Activated CD4-positive, alpha-beta T cell treated with anti-CD3 and anti-CD28 coated beads, Interleukin-2, amount 50 U/mL, for 48 hours (primary cell): Measurements from ENCODE around the gene WDFY2.
"Not testable (repeated sequence)": the region's sequence is repeated elsewhere in the genome, so short reads cannot be mapped to it uniquely, and the experiment has no call there.

ENCODE experiments used
- DNase-seq, 2 experiments: peaks; one replicate each; pipeline ENCODE4 v3.0.0-alpha.2; 2020

The WDFY2 gene

DNA sequence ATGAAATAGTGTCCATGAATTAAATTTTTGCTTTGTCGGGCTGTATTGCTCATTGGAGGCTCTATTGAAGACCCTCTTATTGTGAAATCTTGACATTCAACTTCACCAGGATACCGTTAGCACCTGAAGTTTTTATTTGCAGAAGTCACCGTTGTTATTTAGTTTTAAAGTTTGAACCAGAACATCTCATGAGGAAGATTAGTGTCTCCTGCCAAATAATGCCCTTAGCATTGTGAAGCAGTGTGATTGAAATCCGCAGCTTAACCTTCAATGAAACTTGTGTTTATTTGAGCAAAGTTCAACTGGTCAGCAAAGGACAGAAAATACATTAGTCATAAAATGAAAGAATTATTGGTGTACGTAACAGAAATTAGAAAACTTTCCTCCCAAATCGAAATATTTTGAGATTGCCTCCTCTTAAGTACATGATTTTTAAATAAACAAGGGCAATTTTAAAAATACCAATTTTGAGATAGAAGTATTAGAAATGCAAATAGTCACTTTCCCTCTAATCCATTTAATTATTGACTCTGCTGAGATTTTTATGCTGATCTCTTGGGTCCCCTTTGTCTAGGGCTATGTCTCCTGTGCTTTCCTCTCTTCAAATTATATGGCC, 84.4 kb downstream of the WDFY2 start:
- no peak for DNase-seq

DNA sequence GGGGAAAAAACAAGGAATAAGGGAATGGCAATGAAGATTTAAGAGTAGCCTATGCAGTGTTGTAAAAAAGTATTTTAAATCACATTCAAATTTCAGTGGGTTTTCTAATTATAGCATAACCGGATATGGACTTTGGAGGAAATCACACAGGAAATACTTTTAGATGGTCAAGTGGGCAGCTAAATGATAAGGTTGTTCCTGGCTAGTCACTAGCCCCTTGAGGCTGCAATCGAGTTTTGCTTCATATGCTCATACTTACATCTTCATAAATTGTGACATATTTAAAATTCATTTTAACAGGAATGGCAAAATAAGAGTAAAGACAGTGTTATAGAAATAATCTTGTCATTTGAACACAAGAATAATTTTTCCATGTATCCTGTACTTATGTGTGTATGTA, 88.9 kb downstream of the WDFY2 start:
- no peak for DNase-seq

DNA sequence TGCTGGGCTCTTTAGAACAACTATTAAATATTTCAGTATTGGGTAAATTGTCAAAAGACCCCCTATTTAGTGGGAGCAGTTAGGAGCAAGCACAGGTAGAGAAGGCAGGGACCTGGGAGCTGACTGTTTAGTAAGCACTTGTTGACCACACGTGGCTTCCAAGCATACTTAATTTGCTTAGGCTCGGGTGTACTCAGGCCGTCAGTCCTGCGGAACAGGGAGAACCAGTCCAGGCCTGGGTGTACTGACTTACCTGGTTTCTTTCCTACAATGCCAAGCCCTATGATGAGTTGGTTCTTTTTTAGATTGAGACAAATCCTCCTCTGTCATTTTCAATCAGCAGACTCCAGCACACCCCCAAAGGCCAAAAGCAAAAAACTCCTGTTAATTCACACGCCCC, 90.0 kb downstream of the WDFY2 start:
- no peak for DNase-seq

DNA sequence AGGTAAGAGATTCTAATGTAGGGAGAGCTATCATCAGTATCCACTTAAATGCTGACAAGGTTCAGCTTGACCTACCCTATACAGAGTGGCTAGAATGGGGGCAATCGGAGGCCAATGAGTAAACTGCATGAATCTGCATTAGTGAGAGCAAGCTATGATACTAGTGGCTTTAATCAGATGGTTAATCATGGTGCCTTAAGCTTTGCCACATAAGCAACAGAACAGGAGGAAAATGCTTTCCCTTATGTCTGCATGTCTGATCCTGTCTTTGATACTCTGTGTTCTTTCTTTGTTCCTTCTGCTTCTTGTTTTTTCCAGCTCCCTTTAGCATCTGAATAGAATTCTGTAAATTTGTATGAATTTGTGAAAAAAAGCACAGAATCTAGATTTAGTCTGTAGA, 91.1 kb downstream of the WDFY2 start:
- DNase-seq, result no peak

DNA sequence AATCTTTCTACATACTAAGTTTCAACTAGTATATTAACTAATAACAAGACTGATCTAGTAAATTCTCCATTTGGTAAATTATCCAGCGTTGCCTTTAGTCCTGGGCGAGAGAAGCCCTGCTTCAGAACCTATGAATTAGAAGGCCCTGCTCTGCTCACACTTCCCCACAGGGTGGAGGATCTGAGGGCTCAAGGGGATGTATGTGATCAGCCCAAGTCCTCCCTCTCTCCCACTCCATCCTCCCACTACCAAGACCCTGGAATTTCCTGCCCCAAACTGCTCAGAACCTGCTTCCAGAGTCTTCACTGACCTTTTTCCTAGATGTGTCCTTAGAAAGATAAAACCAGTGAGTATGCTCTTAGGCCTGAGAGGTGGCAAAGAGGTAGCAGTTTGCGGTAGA, 91.6 kb downstream of the WDFY2 start:
- DNase-seq, result no peak

DNA sequence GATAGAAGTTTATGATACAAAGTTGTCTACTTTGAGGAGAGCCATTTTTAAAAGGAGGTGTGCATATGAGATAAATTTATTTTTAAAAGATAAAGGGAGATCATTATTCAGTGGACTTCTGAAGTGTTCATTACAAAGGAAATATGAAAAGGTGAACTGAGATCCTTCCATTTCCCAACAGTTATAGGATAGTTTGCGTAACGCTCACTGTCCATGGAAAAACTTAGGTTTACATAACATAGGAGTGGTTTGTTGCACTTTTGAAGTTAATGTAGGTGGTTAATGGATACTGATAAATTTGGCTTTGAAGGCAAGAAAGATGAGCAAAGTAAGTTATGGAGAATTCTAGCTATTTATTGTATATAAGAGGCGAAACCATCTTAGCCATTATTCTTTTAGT, 92.5 kb downstream of the WDFY2 start:
- DNase-seq, result no peak

DNA sequence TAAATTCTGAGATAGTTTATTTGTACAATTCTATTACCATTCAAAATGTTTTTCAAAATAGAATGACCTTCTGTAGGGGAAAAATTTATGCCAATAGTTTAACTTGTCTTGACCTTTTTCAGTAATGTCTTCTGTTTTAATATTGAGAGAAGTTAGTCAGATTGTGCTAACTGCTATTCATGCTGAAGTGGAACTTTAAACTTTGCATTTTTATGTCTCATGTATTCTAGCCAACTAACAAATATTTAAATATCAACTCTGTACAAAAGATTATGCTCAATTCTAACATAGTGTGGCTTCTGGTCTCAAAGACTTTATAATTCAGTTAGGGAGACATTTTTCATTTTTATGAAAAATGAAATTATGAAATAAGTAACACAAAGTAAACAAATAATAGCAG, 94.2 kb downstream of the WDFY2 start:
- no peak for DNase-seq

DNA sequence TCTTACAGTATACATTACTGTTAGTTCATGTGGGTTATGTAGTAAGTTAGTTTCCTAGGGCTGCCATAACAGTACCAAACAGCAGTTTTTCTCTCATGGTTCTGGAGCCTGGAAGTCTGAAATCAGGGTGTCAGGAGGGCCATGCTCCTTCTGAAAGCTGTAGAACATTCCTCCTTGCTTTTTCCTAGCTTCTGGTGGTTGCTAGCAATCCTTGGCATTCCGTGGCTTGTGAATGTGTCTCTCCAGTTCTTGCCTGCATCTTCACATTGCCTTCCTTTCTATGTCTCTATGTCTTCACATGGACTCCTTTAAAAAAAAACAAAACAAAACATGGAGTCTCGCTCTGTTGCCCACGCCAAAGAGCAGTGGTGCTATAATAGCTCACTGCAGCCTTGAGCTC, 95.4 kb downstream of the WDFY2 start:
- DNase-seq, result no peak

DNA sequence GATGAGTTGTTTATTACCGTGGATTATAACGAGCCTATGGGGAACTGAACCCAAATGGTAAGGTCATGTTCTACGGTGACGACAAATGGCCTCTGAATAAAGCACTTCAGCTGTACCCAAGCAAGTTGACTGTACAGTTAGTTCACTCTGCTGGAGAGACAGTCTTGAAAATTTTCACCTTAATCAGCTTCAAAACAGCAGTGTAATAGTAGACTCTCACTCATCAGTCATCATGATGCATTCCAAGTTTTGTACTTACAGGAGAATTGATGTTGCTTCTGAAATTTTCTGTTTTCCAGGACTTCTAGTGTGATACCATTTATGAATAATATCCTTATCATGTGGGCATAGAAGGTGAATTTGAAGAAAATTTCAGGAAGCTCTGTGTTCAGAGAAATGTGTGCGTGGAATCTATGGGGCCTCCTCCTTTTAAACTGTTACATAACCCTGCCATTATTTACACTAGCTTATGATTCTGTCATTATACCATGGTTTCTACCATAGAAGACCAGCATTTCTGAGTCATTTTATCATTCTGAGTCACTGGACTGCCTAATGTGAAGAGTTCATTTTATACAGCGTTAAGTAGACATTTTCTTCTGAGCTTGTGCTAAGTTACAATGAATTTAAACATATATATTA, 96.9 kb downstream of the WDFY2 start:
- DNase-seq, result no peak

DNA sequence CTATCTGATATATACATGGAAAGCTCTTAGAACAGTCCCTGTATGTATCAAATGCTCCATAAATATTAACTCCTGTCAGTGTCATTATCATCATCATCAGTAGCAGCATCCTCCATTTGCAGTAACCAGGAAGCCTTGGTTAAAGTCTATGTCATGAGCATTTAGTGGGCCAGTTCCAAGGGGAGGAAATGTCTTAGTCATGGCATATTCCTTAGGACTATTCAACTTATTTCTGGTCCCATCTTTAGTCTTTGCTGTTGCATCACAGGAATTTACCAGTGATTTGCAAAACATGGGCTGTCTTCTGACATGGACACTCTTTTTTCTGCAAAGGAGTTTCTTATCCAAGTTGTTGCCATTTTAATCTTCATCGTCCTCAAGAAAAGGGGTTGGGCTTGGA, 98.4 kb downstream of the WDFY2 start:
- DNase-seq, result no peak

DNA sequence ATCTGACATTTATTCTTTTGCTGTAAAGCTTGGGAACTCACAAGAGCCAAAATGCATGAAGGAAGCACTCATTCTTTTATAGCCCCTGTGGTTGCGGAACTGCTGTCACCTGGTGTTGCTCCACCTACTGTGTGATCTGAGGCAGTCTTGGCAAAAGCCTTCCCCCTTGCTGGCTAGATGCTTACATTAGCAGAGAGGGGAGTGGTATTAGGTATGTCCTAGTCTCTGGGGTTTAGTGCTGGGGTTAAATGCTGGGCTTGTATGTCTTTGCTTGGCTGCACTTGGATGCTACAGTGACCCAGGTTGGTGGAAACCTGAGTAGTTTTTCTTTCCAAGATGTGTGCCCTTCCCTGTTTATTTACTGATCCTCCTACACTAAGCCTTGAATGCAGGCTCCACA, 99.3 kb downstream of the WDFY2 start:
- no peak for DNase-seq

DNA sequence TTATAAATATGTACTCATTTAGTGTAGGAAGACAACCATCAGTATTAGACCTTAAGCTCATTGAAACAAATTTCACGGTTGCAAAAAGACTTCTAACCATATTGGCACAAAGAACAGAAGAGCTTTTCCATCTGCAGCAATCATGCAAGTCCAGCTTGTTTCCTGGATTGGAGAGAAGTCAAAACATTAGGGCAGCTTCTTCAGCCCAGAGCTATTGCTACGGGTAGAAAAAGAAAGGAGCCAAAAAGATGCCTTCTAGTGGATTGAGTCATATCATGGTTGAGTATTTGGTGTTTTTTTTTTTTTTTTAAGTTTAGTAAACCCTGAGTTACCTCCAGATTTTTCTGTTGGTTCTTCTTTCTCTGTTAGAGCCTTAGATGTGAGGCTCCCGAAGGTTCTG, 99.8 kb downstream of the WDFY2 start:
- no peak for DNase-seq

DNA sequence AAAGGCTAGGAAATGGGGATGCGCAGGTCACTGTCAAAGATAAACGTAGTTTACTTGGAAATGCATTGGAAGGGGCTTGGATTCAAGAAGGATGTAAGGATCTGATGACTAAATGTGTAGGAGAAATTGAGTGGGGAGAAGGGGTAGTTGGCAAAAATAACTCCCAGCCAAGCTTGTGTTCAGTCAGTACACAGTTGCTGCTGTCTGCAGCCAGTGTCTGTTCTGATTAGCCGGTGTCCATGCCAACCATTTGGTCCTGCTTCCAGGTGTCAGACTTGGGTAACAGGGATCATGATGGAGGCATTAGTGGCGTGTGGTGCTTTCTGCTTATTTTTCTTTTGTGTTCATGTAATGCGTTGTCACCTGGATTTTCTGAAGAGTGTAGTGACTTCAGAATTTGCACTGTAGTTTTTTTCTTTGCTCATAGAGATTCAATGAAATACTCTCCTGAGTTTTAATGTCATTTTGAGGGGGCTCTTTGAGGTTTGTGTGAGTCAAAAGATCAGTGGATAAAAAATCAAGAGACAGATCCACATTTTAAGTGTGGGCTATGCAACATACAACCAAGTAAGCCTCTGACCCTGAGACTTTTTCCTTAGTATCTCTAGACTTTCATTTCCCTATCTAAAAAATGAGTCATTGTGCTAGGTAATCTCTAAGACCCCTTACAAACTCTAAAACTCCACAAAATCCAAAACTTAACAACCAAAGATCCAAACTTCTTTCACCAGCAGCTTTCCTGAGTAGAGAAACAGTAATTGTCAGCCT, 103.9 kb downstream of the WDFY2 start:
- DNase-seq, result no peak

DNA sequence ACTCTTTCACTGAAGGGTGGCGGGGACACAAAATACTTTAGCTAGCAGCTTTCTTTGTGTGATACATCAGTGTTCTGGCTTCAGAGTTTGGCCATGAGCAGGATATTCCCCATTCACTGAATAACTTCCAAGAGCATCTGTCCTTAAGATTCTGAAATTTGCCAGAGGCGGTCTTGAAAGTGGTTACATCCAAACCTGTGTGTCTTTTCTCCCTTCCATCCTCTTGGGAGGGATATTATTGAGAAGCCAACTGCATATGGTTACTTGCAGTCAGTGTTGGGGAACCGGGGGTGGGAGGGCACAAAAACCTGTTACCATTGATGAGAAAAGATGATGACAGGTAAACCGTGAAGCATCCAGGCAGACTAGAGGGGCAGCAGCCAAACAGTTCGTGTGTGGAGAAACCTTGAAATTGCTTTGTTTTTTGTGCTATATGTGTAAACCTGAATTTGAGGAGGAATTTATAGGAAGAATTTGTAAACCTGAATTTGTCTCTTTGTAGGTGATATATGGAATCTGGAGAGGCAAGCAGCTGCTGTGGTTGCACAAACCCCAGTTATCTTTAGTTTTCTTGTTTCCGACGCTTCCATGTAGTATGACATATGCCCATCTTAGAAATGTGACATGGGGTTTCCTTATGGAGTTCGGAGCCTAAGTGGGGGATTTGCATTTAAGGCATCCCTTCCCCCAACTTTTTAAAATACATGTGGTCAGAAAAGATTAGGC, 104.8 kb downstream of the WDFY2 start:
- DNase-seq, result no peak

DNA sequence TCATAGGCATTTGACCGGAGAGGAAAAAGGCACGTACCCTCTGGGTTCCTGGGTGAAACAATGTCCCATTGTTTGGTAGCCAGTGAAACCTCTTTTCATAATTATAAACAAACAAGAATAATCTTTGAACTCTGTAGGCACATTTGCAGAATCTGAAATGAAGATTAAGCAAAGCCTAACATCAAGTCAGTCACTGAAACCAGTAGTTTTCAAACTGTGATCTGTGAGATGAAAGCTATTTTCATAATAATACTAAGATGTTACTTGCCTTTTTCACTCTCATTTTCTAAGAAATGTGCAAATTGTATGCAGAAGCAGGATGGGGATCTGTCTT, 105.4 kb downstream of the WDFY2 start:
- no peak for DNase-seq

DNA sequence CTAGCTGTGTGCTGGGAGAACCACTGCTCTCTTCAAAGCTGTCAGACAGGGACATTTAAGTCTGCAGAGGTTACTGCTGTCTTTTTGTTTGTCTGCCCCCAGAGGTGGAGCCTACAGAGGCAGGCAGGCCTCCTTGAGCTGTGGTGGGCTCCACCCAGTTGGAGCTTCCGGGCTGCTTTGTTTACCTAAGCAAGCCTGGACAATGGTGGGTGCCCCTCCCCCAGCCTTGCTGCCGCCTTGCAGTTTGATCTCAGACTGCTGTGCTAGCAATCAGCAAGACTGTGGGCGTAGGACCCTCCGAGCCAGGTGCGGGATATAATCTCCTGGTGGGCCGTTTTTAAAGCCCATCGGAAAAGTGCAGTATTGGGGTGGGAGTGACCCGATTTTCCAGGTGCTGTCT, 111.4 kb downstream of the WDFY2 start:
- not testable (repeated sequence) for DNase-seq

DNA sequence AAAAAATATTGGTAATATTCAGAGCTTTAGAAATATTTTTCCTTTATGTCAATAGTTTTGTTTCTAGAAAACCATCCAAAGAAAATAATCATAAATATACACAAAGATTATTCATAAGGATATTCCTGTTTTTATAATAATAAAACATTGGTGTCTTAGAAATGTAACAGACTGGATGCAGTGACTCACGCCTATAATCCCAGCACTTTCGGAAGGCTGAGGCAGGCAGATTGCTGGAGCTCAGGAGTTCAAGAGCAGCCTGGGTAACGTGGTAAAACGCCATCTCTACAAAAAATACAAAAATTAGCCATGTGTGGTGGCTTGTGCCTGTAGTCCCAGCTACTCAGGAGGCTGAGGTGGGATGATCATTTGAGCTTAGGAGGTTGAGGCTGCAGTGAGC, 112.9 kb downstream of the WDFY2 start:
- DNase-seq, result no peak

DNA sequence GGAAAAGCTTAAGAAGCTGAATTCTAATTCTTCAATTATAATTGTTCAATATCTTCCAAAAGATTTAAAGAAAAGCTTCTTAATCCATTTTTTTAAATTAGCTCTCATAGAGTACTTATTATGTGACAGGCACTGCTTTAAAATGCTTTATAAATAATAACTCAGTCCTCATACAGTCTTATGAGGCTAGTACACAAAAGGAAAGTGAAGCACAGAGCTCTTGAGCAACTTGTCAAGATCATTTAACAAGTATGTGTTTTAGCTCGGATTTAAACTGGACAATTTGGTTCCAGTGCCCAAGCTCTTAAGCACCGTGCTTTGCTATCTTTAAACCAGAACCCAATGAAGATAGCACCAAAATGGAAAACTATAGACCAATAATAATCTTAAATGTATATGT, 113.6 kb downstream of the WDFY2 start:
- no peak for DNase-seq

DNA sequence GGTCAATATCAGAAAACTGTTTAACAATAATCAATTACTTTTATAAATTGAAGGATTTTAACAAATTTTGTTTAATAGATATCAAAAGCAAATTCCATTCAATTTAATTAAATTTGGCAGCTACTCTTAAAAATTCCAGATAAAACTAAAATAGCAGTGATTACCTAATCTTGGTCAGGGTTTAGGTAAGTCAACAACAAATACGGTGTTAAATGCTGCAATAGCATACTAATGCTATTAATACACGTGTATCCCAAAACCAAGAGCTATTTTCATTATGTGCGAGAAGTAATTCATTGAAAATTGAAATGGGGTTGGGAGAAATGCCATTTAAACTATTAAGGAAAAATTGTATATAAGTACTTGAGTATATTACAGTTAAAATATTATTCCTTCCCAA, 114.1 kb downstream of the WDFY2 start:
- no peak for DNase-seq

DNA sequence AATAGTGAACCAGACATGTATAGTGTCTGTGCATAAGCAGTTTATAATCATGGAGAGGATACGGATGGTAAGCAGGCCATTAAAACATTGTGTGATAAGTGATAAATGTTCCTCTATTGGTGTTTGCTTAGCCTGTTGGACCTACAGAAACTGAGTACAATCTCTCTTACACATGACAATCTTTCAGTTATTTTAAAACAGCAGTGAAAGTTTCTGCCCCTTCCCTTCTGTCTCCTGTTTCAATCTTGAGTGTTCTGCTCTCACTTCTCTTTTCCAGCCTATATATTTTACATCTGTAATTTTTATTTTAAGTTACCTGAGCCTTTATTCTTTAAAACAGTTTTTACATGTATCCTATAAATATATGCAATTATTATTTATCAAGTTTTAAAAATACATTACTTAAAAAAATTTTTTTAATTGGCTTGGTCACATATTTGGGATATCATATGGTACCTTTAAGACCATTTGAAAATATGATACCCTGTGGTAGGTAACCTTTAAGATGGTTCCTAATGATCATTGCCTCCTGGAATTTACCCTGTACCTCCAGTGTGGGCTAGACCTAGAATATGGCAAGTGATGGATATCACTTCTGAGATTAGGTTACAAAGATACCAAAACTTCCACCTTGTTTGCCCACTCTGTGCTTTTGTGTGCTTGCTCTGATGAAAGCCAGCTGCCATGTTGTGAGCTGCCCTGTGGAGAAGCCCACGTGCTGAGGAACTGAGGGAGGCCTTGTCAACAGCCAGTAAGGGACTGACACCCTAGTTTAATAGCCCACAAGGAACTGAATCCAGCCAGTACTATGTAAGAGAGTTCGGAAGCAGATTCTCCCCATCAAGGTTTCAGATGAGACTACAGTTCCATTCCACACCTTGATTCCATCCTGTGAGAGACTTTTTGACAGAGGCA, 120.4 kb downstream of the WDFY2 start:
- DNase-seq, result no peak

DNA sequence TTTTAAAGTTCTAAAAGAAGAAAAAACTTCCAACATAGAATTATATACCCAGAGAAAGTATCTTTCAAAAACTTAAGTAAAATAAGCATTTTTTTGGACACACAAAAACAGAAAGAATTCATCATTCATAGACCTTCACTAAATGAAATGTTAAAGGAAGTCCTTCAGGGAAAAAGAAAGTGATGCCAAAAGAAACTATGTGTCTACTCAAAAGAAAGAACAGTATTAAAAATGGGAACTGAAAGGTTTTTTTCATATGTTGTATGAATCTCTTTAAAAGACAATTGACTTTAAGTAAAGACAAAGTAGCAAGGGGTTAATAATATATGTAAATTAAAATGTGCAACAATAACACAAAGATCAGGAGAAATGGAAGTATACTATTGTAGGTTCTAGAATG, 123.2 kb downstream of the WDFY2 start:
- no peak for DNase-seq

DNA sequence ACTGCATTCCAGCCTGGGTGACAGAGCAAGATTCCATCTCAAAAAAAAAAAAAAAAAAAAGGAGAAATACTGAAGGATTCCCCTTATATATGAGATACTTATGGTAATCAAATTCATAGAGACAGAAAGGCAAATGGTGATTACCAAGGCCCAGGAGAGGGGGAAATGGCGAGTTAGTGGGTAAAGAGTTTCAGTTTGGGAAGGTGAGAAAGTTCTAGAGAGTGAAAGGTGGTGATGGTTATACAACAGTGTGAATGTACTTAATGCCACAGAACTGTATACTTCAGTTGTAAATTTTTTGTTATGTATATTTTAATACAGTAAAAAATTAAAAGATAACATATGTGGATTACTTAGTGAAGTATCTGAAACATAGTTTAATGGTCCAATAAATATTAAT, 129.5 kb downstream of the WDFY2 start:
- DNase-seq, result no peak

DNA sequence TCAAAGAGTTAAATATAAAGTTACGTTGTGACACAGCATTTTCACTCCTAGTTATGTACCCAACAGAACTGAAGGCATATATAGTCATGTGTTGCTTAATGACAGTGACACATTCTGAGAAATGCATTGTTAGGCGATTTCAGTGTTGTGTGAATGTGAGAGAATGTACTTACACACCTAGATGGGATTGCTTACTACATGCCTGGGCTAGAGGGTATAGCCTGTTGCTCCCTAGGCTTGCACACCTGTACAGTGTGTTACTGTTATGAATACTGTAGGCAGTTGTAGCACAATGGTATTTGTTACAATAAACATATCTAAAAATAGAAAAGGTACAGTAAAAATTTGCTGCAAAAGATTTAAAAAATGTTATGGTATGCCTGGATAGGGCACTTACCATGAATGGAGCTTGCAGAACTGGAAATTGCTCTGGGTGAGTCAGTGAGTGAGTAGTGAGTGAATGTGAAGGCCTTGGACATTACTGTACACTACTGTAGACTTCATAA, 130.5 kb downstream of the WDFY2 start:
- DNase-seq, result no peak
